ENCODE results near the gene AGBL5.

Gene AGBL5
- total RNA-seq, result 19.1 to 28.3 (median 23.7) reads per million in 4 experiments

- DNase-seq, result peak; percentile 92
These were observed at the start of gene AGBL5 for GRCh38 chr2:27050996-27051901. TSS of gene AGBL5 (plus strand) at chr2:27051668. CDS start at chr2:27052959, 1,291 bp downstream.

GRCh38 chr2:27001950-27002349 is 49.5 kb upstream of the AGBL5 start:
- no peak for DNase-seq

GRCh38 chr2:27003007-27003406 is 48.5 kb upstream of the AGBL5 start:
- no peak for DNase-seq

- DNase-seq, result no peak
These were observed 47.6 kb upstream of the AGBL5 start for GRCh38 chr2:27003857-27004256.

GRCh38 chr2:27006602-27007415 is 44.7 kb upstream of the AGBL5 start:
- DNase-seq, result no peak

GRCh38 chr2:27007416-27008374 is 43.8 kb upstream of the AGBL5 start:
- DNase-seq, result no peak

GRCh38 chr2:27008678-27009077 is 42.8 kb upstream of the AGBL5 start:
- DNase-seq, result no peak

GRCh38 chr2:27009083-27009482 is 42.4 kb upstream of the AGBL5 start:
- DNase-seq, result no peak

- no peak for DNase-seq
These were observed 41.8 kb upstream of the AGBL5 start for GRCh38 chr2:27009716-27010115.

- no peak for DNase-seq
These were observed 41.3 kb upstream of the AGBL5 start for GRCh38 chr2:27010139-27010538.

GRCh38 chr2:27013738-27014137 is 37.7 kb upstream of the AGBL5 start:
- no peak for DNase-seq

GRCh38 chr2:27014771-27015433 is 36.6 kb upstream of the AGBL5 start:
- DNase-seq, result no peak

GRCh38 chr2:27016801-27017325 is 34.6 kb upstream of the AGBL5 start:
- peak; percentile 13 for DNase-seq

GRCh38 chr2:27018142-27018541 is 33.3 kb upstream of the AGBL5 start:
- no peak for DNase-seq

GRCh38 chr2:27019459-27019858 is 32.0 kb upstream of the AGBL5 start:
- DNase-seq, result no peak

GRCh38 chr2:27019931-27020855 is 31.3 kb upstream of the AGBL5 start:
- no peak for DNase-seq

GRCh38 chr2:27021253-27022049 is 30.0 kb upstream of the AGBL5 start:
- no peak for DNase-seq

GRCh38 chr2:27023740-27024139 is 27.7 kb upstream of the AGBL5 start:
- no peak for DNase-seq

- no peak for DNase-seq
These were observed 27.3 kb upstream of the AGBL5 start for GRCh38 chr2:27024188-27024587.

GRCh38 chr2:27024812-27025211 is 26.7 kb upstream of the AGBL5 start:
- DNase-seq, result no peak

Data from effector CD8-positive, alpha-beta T cell (primary cell).